WTC11 (cell line): ENCODE measurements around the gene ASIC3. TPM values are rescaled to one million over a fixed set of nuclear protein-coding genes. Genes with fewer than 3 reads are reported as not detected.
A peak's percentile ranks its signal among the peaks of the same experiment; 100 is the strongest.

ENCODE experiments used
- ATAC-seq: fragments of 200-7000 bp; cut with Tn5 transposase; 2 replicates; pipeline ENCODE4 v1.10.0; 2021; ENCODE audit warnings: mild to moderate bottlenecking, moderate library complexity
- CTCF ChIA-PET: fragments of 300-600 bp; sonication (Branson Sonifier 250); formaldehyde crosslinking; loops from one replicate; lab custom pipeline; 2021; ENCODE audit warnings: antibody characterized with exemption; lab: Charles Lee
- POLR2A ChIA-PET: fragments of 350-600 bp; sonication (Branson Sonifier 250); formaldehyde crosslinking; loops from one replicate; lab custom pipeline; 2021; ENCODE audit warnings: antibody characterized with exemption; lab: Charles Lee
- DNase-seq: peaks from one replicate; pipeline ENCODE4 v3.0.0; 2021; ENCODE audit warnings: low spot score
- H3K27ac Mint-ChIP-seq: 2 replicates; pipeline ENCODE4 v1.8.0; 2021; ENCODE audit warnings: mixed read lengths
- H3K27me3 Mint-ChIP-seq: 2 replicates; pipeline ENCODE4 v1.8.0; 2021; ENCODE audit warnings: low read depth, mild to moderate bottlenecking, moderate library complexity, mixed read lengths
- H3K36me3 Mint-ChIP-seq: 2 replicates; pipeline ENCODE4 v1.8.0; 2021; ENCODE audit warnings: mixed read lengths
- H3K4me1 Mint-ChIP-seq: 2 replicates; pipeline ENCODE4 v1.8.0; 2022; ENCODE audit warnings: mixed read lengths
- H3K4me3 Mint-ChIP-seq: 2 replicates; pipeline ENCODE4 v1.8.0; 2021; ENCODE audit warnings: mild to moderate bottlenecking, moderate library complexity, mixed read lengths
- H3K9me3 Mint-ChIP-seq: 2 replicates; pipeline ENCODE4 v1.8.0; 2021; ENCODE audit warnings: mixed read lengths
- AR ChIP-seq: fragments of 250-450 bp; sonication (Bioruptor Pico); IDR thresholded peaks from 2 replicates; pipeline ENCODE4 v1.9.0; 2021; ENCODE audit warnings: mild to moderate bottlenecking
- ATF3 ChIP-seq: sonication (generic); formaldehyde crosslinking; conservative IDR thresholded peaks from 2 replicates; pipeline ENCODE4 v1.8.1; 2022; ENCODE audit warnings: mild to moderate bottlenecking, missing genetic modification reagents
- ATF6 ChIP-seq: sonication (generic); formaldehyde crosslinking; IDR thresholded peaks from 2 replicates; pipeline ENCODE4 v1.8.1; 2023; ENCODE audit warnings: mild to moderate bottlenecking, missing genetic modification reagents
- CREB1 ChIP-seq: sonication (generic); formaldehyde crosslinking; IDR thresholded peaks from 2 replicates; pipeline ENCODE4 v1.8.0; 2023; ENCODE audit warnings: mild to moderate bottlenecking, missing genetic modification reagents
- CTCF ChIP-seq: fragments of 200-600 bp; IDR thresholded peaks from 2 replicates; pipeline ENCODE4 v1.8.0; 2022; ENCODE audit warnings: antibody characterized with exemption
- E2F1 ChIP-seq: sonication (generic); formaldehyde crosslinking; IDR thresholded peaks from 2 replicates; pipeline ENCODE4 v1.8.0; 2022; ENCODE audit warnings: mild to moderate bottlenecking, missing genetic modification reagents
- E2F5 ChIP-seq: sonication (generic); formaldehyde crosslinking; IDR thresholded peaks from 2 replicates; pipeline ENCODE4 v1.8.1; 2022; ENCODE audit warnings: mild to moderate bottlenecking, moderate library complexity, missing genetic modification reagents
- ESRRA ChIP-seq: sonication (generic); formaldehyde crosslinking; IDR thresholded peaks from 2 replicates; pipeline ENCODE4 v1.8.1; 2022; ENCODE audit warnings: mild to moderate bottlenecking, missing genetic modification reagents, borderline replicate concordance
- GABPB1 ChIP-seq: sonication (generic); formaldehyde crosslinking; IDR thresholded peaks from 2 replicates; pipeline ENCODE4 v1.8.1; 2023; ENCODE audit warnings: mild to moderate bottlenecking, missing genetic modification reagents
- GRHL2 ChIP-seq: fragments of 250-450 bp; sonication (Bioruptor Pico); IDR thresholded peaks from 2 replicates; pipeline ENCODE4 v1.8.0; 2022; ENCODE audit warnings: mild to moderate bottlenecking, moderate library complexity; ENCODE audit not compliant: insufficient replicate concordance, severe bottlenecking
- IRF1 ChIP-seq: sonication (generic); formaldehyde crosslinking; IDR thresholded peaks from 2 replicates; pipeline ENCODE4 v1.8.0; 2023; ENCODE audit warnings: missing genetic modification reagents
- KAT7 ChIP-seq: sonication (generic); formaldehyde crosslinking; IDR thresholded peaks from 2 replicates; pipeline ENCODE4 v1.8.1; 2023; ENCODE audit warnings: missing genetic modification reagents, mild to moderate bottlenecking, borderline replicate concordance
- NFYB ChIP-seq: sonication (generic); formaldehyde crosslinking; conservative IDR thresholded peaks from 2 replicates; pipeline ENCODE4 v1.8.0; 2022; ENCODE audit warnings: low read depth, missing genetic modification reagents
- RORB ChIP-seq: fragments of 250-450 bp; sonication (Bioruptor Pico); IDR thresholded peaks from 2 replicates; pipeline ENCODE4 v1.9.0; 2021; ENCODE audit warnings: mild to moderate bottlenecking
- SMAD3 ChIP-seq: sonication (generic); formaldehyde crosslinking; IDR thresholded peaks from 2 replicates; pipeline ENCODE4 v1.8.0; 2022; ENCODE audit warnings: missing genetic modification reagents, mild to moderate bottlenecking, borderline replicate concordance
- SP1 ChIP-seq: sonication (generic); formaldehyde crosslinking; conservative IDR thresholded peaks from 2 replicates; pipeline ENCODE4 v1.8.1; 2022; ENCODE audit warnings: missing genetic modification reagents
- ZMAT4 ChIP-seq: fragments of 250-450 bp; sonication (Bioruptor Pico); IDR thresholded peaks from 2 replicates; pipeline ENCODE4 v1.9.0; 2021; ENCODE audit warnings: mild to moderate bottlenecking
- ZNF232 ChIP-seq: sonication (generic); formaldehyde crosslinking; IDR thresholded peaks from 2 replicates; pipeline ENCODE4 v1.8.0; 2022; ENCODE audit warnings: mild to moderate bottlenecking, missing genetic modification reagents
- ZNF281 ChIP-seq: sonication (generic); formaldehyde crosslinking; IDR thresholded peaks from 2 replicates; pipeline ENCODE4 v1.8.0; 2023; ENCODE audit warnings: mild to moderate bottlenecking, missing genetic modification reagents
- ZNF317 ChIP-seq: sonication (generic); formaldehyde crosslinking; IDR thresholded peaks from 2 replicates; pipeline ENCODE4 v1.8.1; 2023; ENCODE audit warnings: low read depth, mild to moderate bottlenecking, moderate library complexity, missing genetic modification reagents, borderline replicate concordance
- ZNF396 ChIP-seq: fragments of 250-450 bp; sonication (Bioruptor Pico); IDR thresholded peaks from 2 replicates; pipeline ENCODE4 v1.8.0; 2021; ENCODE audit warnings: mild to moderate bottlenecking, moderate library complexity, borderline replicate concordance
- total RNA-seq: library from RNA; stranded (reverse); gene quantifications from 3 replicates; pipeline ENCODE4 v1.2.3, GENCODE V29; 2021

Gene ASIC3
- total RNA-seq, 1 experiment from 2014 or later, result 5.5 TPM

- H3K9me3 Mint-ChIP-seq, result no peaks in the 10 kb centered on the region
- peak within 1 kb of the TSS; percentile 85; the same call in 1 of the 2 replicates for H3K27ac Mint-ChIP-seq
- peak; percentile 45 for ATAC-seq
- peaks cover 3% of the 10 kb centered on the region; the same call in 1 of the 2 replicates for H3K36me3 Mint-ChIP-seq
- H3K27me3 Mint-ChIP-seq, result peaks cover 3% of the 10 kb centered on the region; the same call in 1 of the 2 replicates
- CTCF ChIA-PET, result interaction anchor here (0.7 to 1.6 kb wide), 13 partner anchors 10 to 117 kb away, joined by 3 to 14 read pairs (median 5); partner anchors contain the start of gene ABCB8
- H3K4me1 Mint-ChIP-seq, result peaks cover 43% of the 10 kb centered on the region
- peak; percentile 84 for DNase-seq
- peak within 1 kb of the TSS; percentile 87 for H3K4me3 Mint-ChIP-seq
- POLR2A ChIA-PET, result interaction anchor here (0.5 to 1.6 kb wide), 5 partner anchors 18 to 699 kb away, joined by 3 to 13 read pairs (median 3); no protein-coding TSS in a partner anchor
- TF ChIP-seq KAT7 (CRISPR knock-in tag), result no peak
- TF ChIP-seq RORB, result no peak
- TF ChIP-seq ZMAT4 (CRISPR knock-in tag), result no peak
- 0 out of 2 replicates have a peak, but pooled peaks have one; percentile 17 for TF ChIP-seq CREB1
- TF ChIP-seq E2F1 (CRISPR knock-in tag), result no peak
- 0 out of 2 replicates have a peak, but pooled peaks have one; percentile 56 for TF ChIP-seq ZNF232 (CRISPR knock-in tag)
- TF ChIP-seq E2F5, result peak; percentile 81
- TF ChIP-seq GRHL2 (CRISPR knock-in tag), result no peak
- TF ChIP-seq IRF1 (CRISPR knock-in tag), result no peak
- 0 out of 2 replicates have a peak, but pooled peaks have one; percentile 8 for TF ChIP-seq NFYB
- TF ChIP-seq ATF3 (CRISPR knock-in tag), result no peak
- TF ChIP-seq ZNF317 (CRISPR knock-in tag), result 0 out of 2 replicates have a peak, but pooled peaks have one; percentile 31
- no peak for TF ChIP-seq CTCF
- TF ChIP-seq ZNF281, result no peak
- TF ChIP-seq SP1 (CRISPR knock-in tag), result peak; percentile 66; the same call in 1 of the 2 replicates
- TF ChIP-seq ESRRA (CRISPR knock-in tag), result no peak; the same call in 1 of the 2 replicates
- 0 out of 2 replicates have a peak, but pooled peaks have one; percentile 18 for TF ChIP-seq SMAD3 (CRISPR knock-in tag)
- no peak; the same call in 1 of the 2 replicates for TF ChIP-seq GABPB1 (CRISPR knock-in tag)
- no peak for TF ChIP-seq ZNF396 (CRISPR knock-in tag)
- TF ChIP-seq ATF6, result no peak
- no peak for TF ChIP-seq AR (CRISPR knock-in tag)
Observed at GRCh38 chr7:151080522-151081169, 32.3 kb downstream of the ASIC3 start, which contains the start of gene FASTK. Gene FASTK, minus strand, starts transcription at chr7:151080809. Its CDS starts 43 bp downstream, at chr7:151080766.
